ENCODE results near the gene FBL. TPM values are rescaled to one million over a fixed set of nuclear protein-coding genes. Genes with fewer than 3 reads are reported as not detected.
"Not testable (repeated sequence)": the region's sequence is repeated elsewhere in the genome, so short reads cannot be mapped to it uniquely, and the experiment has no call there.

The FBL gene
- total RNA-seq (100 to 1,000 TPM; 218 to 494 (median 369) TPM), polyA plus RNA-seq (100 to 1,000 TPM; 378 to 532 TPM)
- long read RNA-seq, donor 1, transcript FBL-201 (9 exons, 1,160 nt), result major isoform, 480 of 594 reads
- long read RNA-seq, donor 1, partial matches to known transcripts, result 30 of 594 reads
- long read RNA-seq, donor 1, other reads (novel, unspliced or antisense), result 84 of 594 reads
- long read RNA-seq, donor 2, transcript FBL-201 (9 exons, 1,160 nt), result major isoform, 109 of 174 reads
- long read RNA-seq, donor 2, partial matches to known transcripts, result 50 of 174 reads
- long read RNA-seq, donor 2, other reads (novel, unspliced or antisense), result 15 of 174 reads
- long read RNA-seq, donor 3, transcript FBL-201 (9 exons, 1,160 nt), result major isoform, 123 of 305 reads
- long read RNA-seq, donor 3, partial matches to known transcripts, result 161 of 305 reads
- long read RNA-seq, donor 3, other reads (novel, unspliced or antisense), result 21 of 305 reads

GRCh38 chr19:39845933-39846677 is at the start of gene FBL:
TSS of gene FBL (minus strand) at chr19:39846379. CDS start at chr19:39846300, 79 bp downstream.
- Histone ChIP-seq H3K4me3 (peak within 1 kb of the TSS; percentile 87), H3K36me3 (no peaks in the 10 kb centered on the region), H3K4me1 (ENCODE audit: insufficient read depth) (peaks cover 5% of the 10 kb centered on the region), H3K27me3 (no peaks in the 10 kb centered on the region), H3K27ac (peak within 1 kb of the TSS; percentile 67 to 81), H3K9me3 (no peaks in the 10 kb centered on the region)
- TF ChIP-seq POLR2A (IDR thresholded peaks at IDR 0.05), result peak; percentile 73
- TF ChIP-seq EP300 (IDR thresholded peaks at IDR 0.05), result no peak
- no peak for TF ChIP-seq CTCF (IDR thresholded peaks at IDR 0.05)
- intact Hi-C loops (cut with DNase I), result loop anchor here in 2 of 4 donors (10.0 kb wide), 1 partner anchor 291 kb away; no protein-coding TSS in a partner anchor
- peak; percentile 95 to 99 (median 98) for DNase-seq
- WGBS, 3 donors, result 0% methylated on average over 44 to 57 of the region's 57 CpGs

DNA sequence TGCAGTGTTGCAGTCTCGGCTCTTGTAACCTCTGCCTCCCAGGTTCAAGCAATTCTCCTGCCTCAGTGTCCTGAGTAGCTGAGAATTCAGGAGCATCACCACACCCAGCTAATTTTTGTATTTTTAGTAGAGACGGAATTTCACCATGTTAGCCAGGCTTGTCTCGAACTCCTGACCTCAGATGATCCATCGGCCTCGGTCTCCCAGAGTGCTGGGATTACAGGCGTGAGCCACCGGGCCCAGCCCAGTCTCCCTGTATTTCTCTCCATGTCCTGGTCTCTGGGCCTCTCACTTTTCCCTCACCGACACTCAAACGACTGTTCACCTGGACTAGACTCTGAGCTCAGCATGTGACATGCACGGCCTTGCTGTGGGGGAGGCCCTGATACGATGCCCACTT is 48.9 kb upstream of the FBL start:
- H3K4me1 ChIP-seq (ENCODE audit: insufficient read depth); H3K4me3 ChIP-seq; H3K27me3 ChIP-seq; H3K27ac ChIP-seq; H3K9me3 ChIP-seq; intact Hi-C loops (cut with DNase I); DNase-seq; H3K36me3 ChIP-seq: not testable (repeated sequence)
- WGBS, 3 donors, result 82 to 94% (median 87%) methylated on average over 9 to 11 of the region's 11 CpGs

- H3K27me3 ChIP-seq; intact Hi-C loops (cut with DNase I); H3K36me3 ChIP-seq; H3K4me1 ChIP-seq (ENCODE audit: insufficient read depth); H3K27ac ChIP-seq; H3K4me3 ChIP-seq; H3K9me3 ChIP-seq: not testable (repeated sequence)
- WGBS, 3 donors, result 77 to 86% (median 82%) methylated on average over 11 to 14 of the region's 16 CpGs
- peak in 1 of 5 donors; percentile 0 for DNase-seq
These were observed 48.0 kb upstream of the FBL start for GRCh38 chr19:39894236-39894606.

DNA sequence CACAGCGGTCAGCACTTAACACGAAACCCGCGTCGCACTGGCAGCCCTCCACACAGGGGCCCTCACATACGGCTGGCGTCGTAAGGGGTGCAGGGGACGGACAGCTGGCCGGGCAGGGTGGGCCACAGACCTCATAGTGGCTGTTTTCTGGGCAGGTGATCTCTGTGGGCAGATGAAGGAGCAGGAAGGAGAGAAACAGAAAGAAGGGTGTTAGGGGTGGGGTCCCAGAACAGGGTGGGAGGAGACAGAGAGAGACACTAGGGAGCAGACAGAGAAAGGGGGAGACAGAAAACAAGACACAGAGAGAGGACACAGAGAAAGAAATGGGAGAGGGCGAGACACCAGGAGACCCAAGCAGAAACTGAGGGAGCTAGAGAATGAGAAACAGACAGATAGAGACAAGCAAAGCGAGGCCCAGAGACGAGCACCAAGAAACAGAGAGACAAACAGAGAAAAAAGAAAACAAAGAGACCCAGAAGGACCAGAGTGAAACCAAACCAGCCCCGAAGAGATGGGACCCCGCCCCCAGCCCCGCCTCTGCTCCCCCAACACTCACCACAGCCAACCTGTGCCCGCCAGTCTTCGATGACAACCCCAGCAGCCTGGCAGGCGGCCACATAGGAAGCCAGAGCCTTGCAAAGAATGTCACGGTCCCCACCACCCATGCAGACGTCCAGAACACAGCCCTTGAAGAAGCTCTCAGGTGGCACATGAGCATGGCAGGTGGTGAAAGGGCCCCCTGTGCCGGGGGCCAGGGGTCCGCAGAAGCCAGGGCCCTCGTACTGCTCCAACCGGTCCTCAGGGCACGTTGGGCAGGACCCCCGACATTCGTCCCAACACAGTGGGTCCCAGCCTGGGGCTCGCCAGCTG is 47.4 kb upstream of the FBL start:
- H3K27me3 ChIP-seq; H3K27ac ChIP-seq; H3K4me1 ChIP-seq (ENCODE audit: insufficient read depth); H3K36me3 ChIP-seq; H3K4me3 ChIP-seq; H3K9me3 ChIP-seq: not testable (repeated sequence)
- intact Hi-C loops (cut with DNase I), result loop anchor here in 1 of 4 donors (2.0 kb wide), 1 partner anchor 15 kb away; no protein-coding TSS in a partner anchor
- peak in 1 of 5 donors; percentile 11 for DNase-seq
- WGBS, 3 donors, result 71 to 77% (median 71%) methylated on average over 21 to 26 of the region's 29 CpGs

GRCh38 chr19:39892506-39892902 is 46.3 kb upstream of the FBL start:
- intact Hi-C loops (cut with DNase I), result loop anchor here in 1 of 4 donors (2.0 kb wide), 1 partner anchor 14 kb away; no protein-coding TSS in a partner anchor
- H3K36me3 ChIP-seq; H3K4me3 ChIP-seq; H3K4me1 ChIP-seq (ENCODE audit: insufficient read depth); H3K27me3 ChIP-seq; H3K27ac ChIP-seq; H3K9me3 ChIP-seq: not testable (repeated sequence)
- WGBS, 3 donors, result 72 to 93% (median 72%) methylated on average over 5 of the region's 5 CpGs
- peak in 1 of 5 donors; percentile 1 for DNase-seq

DNA sequence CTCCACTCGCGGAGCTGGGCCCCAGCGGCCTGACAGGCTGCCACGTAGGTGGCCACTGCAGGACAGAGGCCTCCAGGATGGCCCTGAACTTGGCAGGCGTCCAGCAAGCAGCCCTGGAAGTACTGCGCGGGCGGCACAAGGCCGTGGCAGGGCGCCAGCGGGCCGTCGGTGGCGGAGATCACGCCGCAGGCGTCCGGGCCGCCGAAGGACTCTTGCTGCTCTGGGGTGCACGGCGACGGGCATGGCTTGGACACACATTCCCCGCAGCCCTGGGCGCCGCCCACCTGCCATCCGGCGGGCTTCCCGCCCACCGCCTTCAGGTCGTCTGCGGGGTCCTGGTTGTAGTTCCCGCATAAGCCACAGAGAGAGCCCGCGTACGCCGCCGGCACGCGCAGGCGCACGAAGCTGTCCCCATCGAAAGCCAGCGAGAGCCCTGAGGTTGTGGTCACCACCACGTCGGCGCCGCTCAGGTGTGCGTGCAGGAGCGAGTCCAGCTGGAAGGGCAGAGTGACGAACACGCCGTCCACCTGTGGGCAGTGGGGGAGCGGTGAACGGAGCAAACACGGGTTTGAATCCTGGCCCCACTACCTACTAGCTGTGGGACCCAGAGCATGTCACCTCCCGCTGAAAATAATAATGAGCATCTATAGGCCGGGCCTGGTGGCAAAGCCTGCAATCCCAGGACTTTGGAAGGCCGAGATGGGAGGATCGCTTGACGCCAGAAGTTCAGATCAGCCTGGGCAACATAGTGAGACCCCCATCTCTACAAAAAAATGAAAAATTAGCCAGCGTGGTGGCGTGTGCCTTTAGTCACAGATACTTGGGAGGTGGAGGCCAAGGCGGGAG is 45.7 kb upstream of the FBL start:
- H3K36me3 ChIP-seq; H3K4me1 ChIP-seq (ENCODE audit: insufficient read depth); H3K4me3 ChIP-seq; H3K9me3 ChIP-seq; H3K27me3 ChIP-seq; H3K27ac ChIP-seq: not testable (repeated sequence)
- intact Hi-C loops (cut with DNase I), result loop anchor here in 1 of 4 donors (2.0 kb wide), 1 partner anchor 13 kb away; no protein-coding TSS in a partner anchor
- 22 to 43% (median 38%) methylated on average over 64 of the region's 64 CpGs for WGBS, 3 donors
- DNase-seq, result peak in 1 of 5 donors; percentile 49

All from ovary (tissue), 10 donors.